ENCODE measurements around the gene BOK.

GRCh38 chr2:241541564-241542277, 16.8 kb upstream of the BOK start:
- TF ChIP-seq, protein P1, sequence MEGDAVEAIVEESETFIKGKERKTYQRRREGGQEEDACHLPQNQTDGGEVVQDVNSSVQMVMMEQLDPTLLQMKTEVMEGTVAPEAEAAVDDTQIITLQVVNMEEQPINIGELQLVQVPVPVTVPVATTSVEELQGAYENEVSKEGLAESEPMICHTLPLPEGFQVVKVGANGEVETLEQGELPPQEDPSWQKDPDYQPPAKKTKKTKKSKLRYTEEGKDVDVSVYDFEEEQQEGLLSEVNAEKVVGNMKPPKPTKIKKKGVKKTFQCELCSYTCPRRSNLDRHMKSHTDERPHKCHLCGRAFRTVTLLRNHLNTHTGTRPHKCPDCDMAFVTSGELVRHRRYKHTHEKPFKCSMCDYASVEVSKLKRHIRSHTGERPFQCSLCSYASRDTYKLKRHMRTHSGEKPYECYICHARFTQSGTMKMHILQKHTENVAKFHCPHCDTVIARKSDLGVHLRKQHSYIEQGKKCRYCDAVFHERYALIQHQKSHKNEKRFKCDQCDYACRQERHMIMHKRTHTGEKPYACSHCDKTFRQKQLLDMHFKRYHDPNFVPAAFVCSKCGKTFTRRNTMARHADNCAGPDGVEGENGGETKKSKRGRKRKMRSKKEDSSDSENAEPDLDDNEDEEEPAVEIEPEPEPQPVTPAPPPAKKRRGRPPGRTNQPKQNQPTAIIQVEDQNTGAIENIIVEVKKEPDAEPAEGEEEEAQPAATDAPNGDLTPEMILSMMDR (IDR thresholded peaks at IDR 0.05; ENCODE audit: low read depth, low read length, missing input control): no peak
- TF ChIP-seq MAX (IDR thresholded peaks at IDR 0.05) (no peak), EGR1 (IDR thresholded peaks at IDR 0.05; ENCODE audit: low read depth in 2 of 2) (no peak), JUND (IDR thresholded peaks at IDR 0.05) (no peak), RXRA (IDR thresholded peaks at IDR 0.05) (no peak), SP1 (IDR thresholded peaks at IDR 0.05) (no peak), GABPA (IDR thresholded peaks at IDR 0.05 in 1 of 2, conservative IDR thresholded peaks at IDR 0.05 in 1 of 2) (no peak), HNF4G (IDR thresholded peaks at IDR 0.05) (no peak)
- TF ChIP-seq, protein P2, sequence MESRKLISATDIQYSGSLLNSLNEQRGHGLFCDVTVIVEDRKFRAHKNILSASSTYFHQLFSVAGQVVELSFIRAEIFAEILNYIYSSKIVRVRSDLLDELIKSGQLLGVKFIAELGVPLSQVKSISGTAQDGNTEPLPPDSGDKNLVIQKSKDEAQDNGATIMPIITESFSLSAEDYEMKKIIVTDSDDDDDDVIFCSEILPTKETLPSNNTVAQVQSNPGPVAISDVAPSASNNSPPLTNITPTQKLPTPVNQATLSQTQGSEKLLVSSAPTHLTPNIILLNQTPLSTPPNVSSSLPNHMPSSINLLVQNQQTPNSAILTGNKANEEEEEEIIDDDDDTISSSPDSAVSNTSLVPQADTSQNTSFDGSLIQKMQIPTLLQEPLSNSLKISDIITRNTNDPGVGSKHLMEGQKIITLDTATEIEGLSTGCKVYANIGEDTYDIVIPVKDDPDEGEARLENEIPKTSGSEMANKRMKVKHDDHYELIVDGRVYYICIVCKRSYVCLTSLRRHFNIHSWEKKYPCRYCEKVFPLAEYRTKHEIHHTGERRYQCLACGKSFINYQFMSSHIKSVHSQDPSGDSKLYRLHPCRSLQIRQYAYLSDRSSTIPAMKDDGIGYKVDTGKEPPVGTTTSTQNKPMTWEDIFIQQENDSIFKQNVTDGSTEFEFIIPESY (IDR thresholded peaks at IDR 0.05): no peak

Data from liver (tissue), 3 donors.